Liver (tissue), 9 donors: ENCODE results near the gene THAP11. TPM values are rescaled to one million over a fixed set of nuclear protein-coding genes. Genes with fewer than 3 reads are reported as not detected.
A peak's percentile ranks its signal among the peaks of the same experiment; 100 is the strongest.

Experiments used
- DNase-seq: peaks from one replicate; pipeline ENCODE4 v3.0.0-alpha.2; 2017; ENCODE audit warnings: low spot score
- H3K27ac ChIP-seq, 2 donors: one replicate each; pipeline ENCODE4 v1.7.0; 2013; ENCODE audit warnings: inconsistent platforms in 2 of 2, low read length in 2 of 2, control low read depth in 1 of 2, low read depth in 1 of 2, mild to moderate bottlenecking in 1 of 2
- H3K27me3 ChIP-seq, 4 donors: one replicate each; pipeline versions ENCODE4 v1.6.1 to v1.7.0; 2013; ENCODE audit warnings: low read length in 3 of 4, inconsistent platforms in 1 of 4, mild to moderate bottlenecking in 1 of 4, moderate library complexity in 1 of 4; ENCODE audit not compliant: control insufficient read depth in 4 of 4, insufficient read depth in 4 of 4
- H3K36me3 ChIP-seq, 4 donors: one replicate each; pipeline versions ENCODE4 v1.6.1 to v1.7.0; 2013; ENCODE audit warnings: low read length in 3 of 4, mild to moderate bottlenecking in 3 of 4, low read depth in 1 of 4, moderate library complexity in 1 of 4; ENCODE audit not compliant: control insufficient read depth in 4 of 4, insufficient read depth in 3 of 4
- H3K4me1 ChIP-seq, 4 donors: one replicate each; pipeline versions ENCODE4 v1.6.1 to v1.7.0; 2013; ENCODE audit warnings: low read length in 3 of 4, mild to moderate bottlenecking in 3 of 4, moderate library complexity in 1 of 4; ENCODE audit not compliant: control insufficient read depth in 4 of 4, insufficient read depth in 4 of 4
- H3K4me3 ChIP-seq, 3 donors: one replicate each; pipeline versions ENCODE4 v1.6.1 to v1.7.0; 2013; ENCODE audit warnings: low read length in 3 of 3, control low read depth in 1 of 3, low read depth in 1 of 3, mild to moderate bottlenecking in 1 of 3
- H3K9ac ChIP-seq, 2 donors: one replicate each; pipeline ENCODE4 v1.7.0; 2013; ENCODE audit warnings: low read length in 2 of 2, mild to moderate bottlenecking in 2 of 2, moderate library complexity in 2 of 2, control low read depth in 1 of 2, low read depth in 1 of 2
- H3K9me3 ChIP-seq, 4 donors: one replicate each; pipeline versions ENCODE4 v1.6.1 to v1.7.0; 2013; ENCODE audit warnings: low read length in 3 of 4; ENCODE audit not compliant: control insufficient read depth in 4 of 4
- ATF3 ChIP-seq: IDR thresholded peaks from 2 replicates; pipeline ENCODE4 v1.6.1; 2016; ENCODE audit warnings: antibody characterized with exemption
- CTCF ChIP-seq: fragments of 150-350 bp; IDR thresholded peaks from 2 replicates; pipeline ENCODE4 v1.5.1; 2017; ENCODE audit warnings: improper control_type of control experiment, low read depth, low read length; ENCODE audit not compliant: missing input control
- EGR1 ChIP-seq, 2 donors: IDR thresholded peaks; 2 replicates each; pipeline ENCODE4 v1.6.1; 2016 to 2018; ENCODE audit warnings: antibody characterized with exemption in 2 of 2, low read depth in 2 of 2
- FOXA1 ChIP-seq: IDR thresholded peaks from 2 replicates; pipeline ENCODE4 v1.6.1; 2016; ENCODE audit warnings: antibody characterized with exemption
- FOXA2 ChIP-seq: IDR thresholded peaks from 2 replicates; pipeline ENCODE4 v1.6.1; 2016; ENCODE audit warnings: antibody characterized with exemption
- GABPA ChIP-seq, 2 donors: IDR thresholded peaks in 1 of 2; conservative IDR thresholded peaks in 1 of 2; 2 replicates each; pipeline ENCODE4 v1.6.1; 2016; ENCODE audit warnings: antibody characterized with exemption in 2 of 2, mild to moderate bottlenecking in 1 of 2, moderate library complexity in 1 of 2
- HNF4G ChIP-seq: IDR thresholded peaks from 2 replicates; pipeline ENCODE4 v1.6.1; 2016; ENCODE audit warnings: antibody characterized with exemption
- JUND ChIP-seq, 2 donors: IDR thresholded peaks; 2 replicates each; pipeline ENCODE4 v1.6.1; 2016; ENCODE audit warnings: antibody characterized with exemption in 2 of 2
- MAX ChIP-seq: IDR thresholded peaks from 2 replicates; pipeline ENCODE4 v1.6.1; 2016; ENCODE audit warnings: antibody characterized with exemption
- NR2F2 ChIP-seq: IDR thresholded peaks from 2 replicates; pipeline ENCODE4 v1.6.1; 2016; ENCODE audit warnings: antibody characterized with exemption
- RAD21 ChIP-seq, 2 donors: IDR thresholded peaks; 2 replicates each; pipeline ENCODE4 v1.6.1; 2016; ENCODE audit warnings: antibody characterized with exemption in 2 of 2, mild to moderate bottlenecking in 2 of 2
- REST ChIP-seq: IDR thresholded peaks from 2 replicates; pipeline ENCODE4 v1.6.1; 2016; ENCODE audit warnings: antibody characterized with exemption, mild to moderate bottlenecking
- RXRA ChIP-seq, 2 donors: IDR thresholded peaks; 2 replicates each; pipeline ENCODE4 v1.6.1; 2017 to 2018; ENCODE audit warnings: antibody characterized with exemption in 2 of 2, mild to moderate bottlenecking in 1 of 2
- SP1 ChIP-seq: IDR thresholded peaks from 2 replicates; pipeline ENCODE4 v1.6.1; 2018; ENCODE audit warnings: antibody characterized with exemption, mild to moderate bottlenecking
- TAF1 ChIP-seq: conservative IDR thresholded peaks from 2 replicates; pipeline ENCODE4 v1.6.1; 2016; ENCODE audit warnings: antibody characterized with exemption, mild to moderate bottlenecking
- YY1 ChIP-seq: IDR thresholded peaks from 2 replicates; pipeline ENCODE4 v1.6.1; 2016; ENCODE audit warnings: antibody characterized with exemption, mild to moderate bottlenecking
- ZBTB33 ChIP-seq: IDR thresholded peaks from 2 replicates; pipeline ENCODE4 v1.6.1; 2016; ENCODE audit warnings: antibody characterized with exemption
- WGBS: extraction: QIAGEN DNeasy Blood & Tissue Kit; methylation state at CpG from one replicate; pipeline ENCODE4 v1.1.7; 2013; 5-methylcytosine and 5-hydroxymethylcytosine counted together
- polyA plus RNA-seq, 2 donors: library from polyadenylated mRNA; stranded (reverse) in 1 of 2; unstranded in 1 of 2; fragments of 200-250 nt in 1 of 2; fragments of >200 nt in 1 of 2; fragmentation: Nextera tagmentation in 1 of 2; extraction: Ambion mirVana in 1 of 2; gene quantifications; one replicate each; pipeline versions ENCODE4 v1.2.1 to v1.2.3, GENCODE V29; 2013 to 2015
- total RNA-seq, 2 donors: library from RNA; depleted of rRNA; stranded (reverse); fragments of >200 nt; gene quantifications; one replicate each; pipeline ENCODE4 v1.2.3, GENCODE V29; 2014
- donor health status: healthy.
- donor health status: healthy.
- donor health status: healthy.
- donor health status: healthy.
- donor health status: healthy.

Gene THAP11
- total and polyA plus RNA-seq, 4 donors = 6.7 to 19.7 (median 11.8) TPM

GRCh38 chr16:67883146-67883871 is 41.2 kb downstream of the THAP11 start:
- Histone ChIP-seq H3K27me3 (no peaks in the 10 kb centered on the region), H3K27ac (no peak overlapping the region), H3K4me3 (no peak overlapping the region), H3K36me3 (peaks cover 29 to 57% (median 37%) of the 10 kb centered on the region in 4 donors), H3K9ac (no peak overlapping the region), H3K4me1 (peaks cover 0 to 21% (median 9%) of the 10 kb centered on the region in 4 donors), H3K9me3 (no peaks in the 10 kb centered on the region)
- DNase-seq = no peak
- TF ChIP-seq RXRA (IDR thresholded peaks at IDR 0.05) (no peak), JUND (IDR thresholded peaks at IDR 0.05) (no peak), RAD21 (IDR thresholded peaks at IDR 0.05) (no peak), NR2F2 (no peak), SP1 (no peak), FOXA2 (no peak), HNF4G (no peak), MAX (no peak), EGR1 (IDR thresholded peaks at IDR 0.05; ENCODE audit: low read depth in 2 of 2) (no peak), YY1 (no peak)
- whole genome bisulfite sequencing = 74% methylated on average over 6 of the region's 6 CpGs

- H3K9me3 ChIP-seq = no peaks in the 10 kb centered on the region
- peak; percentile 79 for DNase-seq
- no peak overlapping the region for H3K4me3 ChIP-seq
- 55% methylated on average over 11 of the region's 11 CpGs for WGBS
- H3K27ac ChIP-seq = no peak overlapping the region
- no peaks in the 10 kb centered on the region for H3K27me3 ChIP-seq
- H3K36me3 ChIP-seq = peaks cover 27 to 52% (median 33%) of the 10 kb centered on the region in 4 donors
- TF ChIP-seq CTCF (peak; percentile 79), ATF3 (no peak), RAD21 (IDR thresholded peaks at IDR 0.05) (peak; percentile 80 to 87)
- H3K4me1 ChIP-seq = peaks cover 0 to 21% (median 9%) of the 10 kb centered on the region in 4 donors
- no peak overlapping the region for H3K9ac ChIP-seq
Observed at GRCh38 chr16:67883872-67884261, 41.7 kb downstream of the THAP11 start.

GRCh38 chr16:67884684-67885083 is 42.6 kb downstream of the THAP11 start, which contains the start of gene NRN1L:
Gene NRN1L, plus strand, starts transcription at chr16:67884885. Its CDS starts 19 bp downstream, at chr16:67884904.
- H3K9ac ChIP-seq = no peak within 1 kb of the TSS
- WGBS = 21% methylated on average over 22 of the region's 22 CpGs
- TF ChIP-seq ZBTB33 = no peak
- TF ChIP-seq GABPA (IDR thresholded peaks at IDR 0.05 in 1 of 2, conservative IDR thresholded peaks at IDR 0.05 in 1 of 2) = no peak
- TF ChIP-seq CTCF = no peak
- TF ChIP-seq FOXA1 = no peak
- no peak for TF ChIP-seq HNF4G
- TF ChIP-seq RXRA (IDR thresholded peaks at IDR 0.05) = no peak
- TF ChIP-seq EGR1 (IDR thresholded peaks at IDR 0.05; ENCODE audit: low read depth in 2 of 2) = no peak
- TF ChIP-seq TAF1 = no peak
- TF ChIP-seq JUND (IDR thresholded peaks at IDR 0.05) = no peak
- no peak for TF ChIP-seq REST
- TF ChIP-seq ATF3 = no peak

More at GRCh38 chr16:67884684-67885083, 42.6 kb downstream of the THAP11 start, which contains the start of gene NRN1L:
- H3K9me3 ChIP-seq = no peaks in the 10 kb centered on the region
- H3K4me1 ChIP-seq = peaks cover 0 to 21% (median 9%) of the 10 kb centered on the region in 4 donors
- no peak within 1 kb of the TSS for H3K27ac ChIP-seq
- no peak within 1 kb of the TSS for H3K4me3 ChIP-seq
- DNase-seq = peak; percentile 77
- no peaks in the 10 kb centered on the region for H3K27me3 ChIP-seq
- peaks cover 20 to 43% (median 28%) of the 10 kb centered on the region in 4 donors for H3K36me3 ChIP-seq
